Erythroblast (primary cell): ENCODE results near the gene ELMO3.

Experiments
- GATA1 ChIP-seq: IDR thresholded peaks from 2 replicates; pipeline ENCODE4 v1.6.1; 2011; ENCODE audit warnings: low read depth, mild to moderate bottlenecking, control low read depth, low read length, moderate library complexity
- POLR2A ChIP-seq: IDR thresholded peaks from 2 replicates; pipeline ENCODE4 v1.6.1; 2011; ENCODE audit warnings: mild to moderate bottlenecking, low read length

- TF ChIP-seq POLR2A (no peak), GATA1 (no peak)
These were observed 27.4 kb downstream of the ELMO3 start for GRCh38 chr16:67226295-67226803.
